BLaER1 (cell line): Measurements from ENCODE around the gene PLEKHM1.
"Not testable (repeated sequence)": the region's sequence is repeated elsewhere in the genome, so short reads cannot be mapped to it uniquely, and the experiment has no call there.

Experiments
- H3K27ac ChIP-seq: shearing (Covaris generic); formaldehyde crosslinking; 2 replicates; pipeline ENCODE4 v1.8.1; 2022
- H3K27me3 ChIP-seq: shearing (Covaris generic); formaldehyde crosslinking; 2 replicates; pipeline ENCODE4 v1.8.1; 2022
- H3K36me3 ChIP-seq: shearing (Covaris generic); formaldehyde crosslinking; 2 replicates; pipeline ENCODE4 v1.8.1; 2022
- H3K4me1 ChIP-seq: shearing (Covaris generic); formaldehyde crosslinking; 2 replicates; pipeline ENCODE4 v1.8.1; 2022
- H3K4me2 ChIP-seq: shearing (Covaris generic); formaldehyde crosslinking; 2 replicates; pipeline ENCODE4 v1.8.1; 2022
- H3K4me3 ChIP-seq: shearing (Covaris generic); formaldehyde crosslinking; 2 replicates; pipeline ENCODE4 v1.8.1; 2022
- H3K9ac ChIP-seq: shearing (Covaris generic); formaldehyde crosslinking; 2 replicates; pipeline ENCODE4 v1.8.1; 2022
- H3K9me3 ChIP-seq: shearing (Covaris generic); formaldehyde crosslinking; 2 replicates; pipeline ENCODE4 v1.8.1; 2022
- H4K20me1 ChIP-seq: shearing (Covaris generic); formaldehyde crosslinking; 2 replicates; pipeline ENCODE4 v1.8.1; 2022

The PLEKHM1 gene

DNA sequence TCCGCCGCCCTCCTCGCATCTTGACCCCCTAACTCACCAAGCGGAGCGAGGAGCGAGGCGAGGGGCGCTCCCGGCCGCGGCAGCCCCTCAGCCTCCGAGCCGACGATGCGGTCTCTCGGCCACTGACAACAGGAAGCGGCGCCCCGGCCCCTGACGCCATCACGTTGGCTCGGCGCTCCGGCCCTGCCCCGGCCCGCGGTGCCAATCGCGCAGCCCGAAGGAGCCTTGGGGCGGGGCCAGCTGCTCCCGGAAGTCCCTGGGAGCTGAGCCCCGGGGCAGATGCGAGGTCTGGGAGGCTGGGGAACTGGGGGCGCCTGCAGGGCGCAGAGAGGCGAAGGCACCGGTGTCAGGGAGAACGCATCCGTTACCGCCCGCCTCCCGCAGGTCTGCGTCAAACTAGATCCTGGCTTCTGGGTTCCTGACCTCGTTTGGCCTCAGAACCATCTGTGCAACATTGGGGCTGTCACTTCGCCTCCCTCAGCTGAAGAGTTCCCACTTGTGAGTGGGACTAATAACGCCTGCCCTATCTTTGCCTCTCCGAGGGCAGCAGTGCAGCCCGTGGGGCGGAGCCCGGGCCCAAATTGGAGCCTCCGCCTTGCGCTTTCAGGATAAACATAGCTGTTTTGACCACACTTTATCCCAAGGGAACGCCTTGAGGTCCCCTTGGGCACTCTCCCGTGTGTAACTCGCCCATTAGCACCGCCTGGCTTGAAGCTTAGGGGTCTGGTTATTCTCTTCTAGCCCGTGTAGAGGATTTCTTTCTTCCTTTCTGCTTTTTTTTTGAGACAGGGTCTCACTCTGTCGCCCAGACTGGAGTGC, at the start of gene PLEKHM1:
Gene PLEKHM1, minus strand, starts transcription at position 107 of the 819 bp plus-strand sequence. CDS start 8,237 bp downstream, outside the sequence.
- not testable (repeated sequence) for H3K9me3 ChIP-seq, H3K36me3 ChIP-seq, H3K27me3 ChIP-seq, H4K20me1 ChIP-seq
- Histone ChIP-seq H3K4me3 (peak within 1 kb of the TSS; percentile 74), H3K4me2 (peak within 1 kb of the TSS; percentile 83), H3K4me1 (peaks cover 57% of the 10 kb centered on the region), H3K9ac (peak within 1 kb of the TSS; percentile 85), H3K27ac (peak within 1 kb of the TSS; percentile 90)

DNA sequence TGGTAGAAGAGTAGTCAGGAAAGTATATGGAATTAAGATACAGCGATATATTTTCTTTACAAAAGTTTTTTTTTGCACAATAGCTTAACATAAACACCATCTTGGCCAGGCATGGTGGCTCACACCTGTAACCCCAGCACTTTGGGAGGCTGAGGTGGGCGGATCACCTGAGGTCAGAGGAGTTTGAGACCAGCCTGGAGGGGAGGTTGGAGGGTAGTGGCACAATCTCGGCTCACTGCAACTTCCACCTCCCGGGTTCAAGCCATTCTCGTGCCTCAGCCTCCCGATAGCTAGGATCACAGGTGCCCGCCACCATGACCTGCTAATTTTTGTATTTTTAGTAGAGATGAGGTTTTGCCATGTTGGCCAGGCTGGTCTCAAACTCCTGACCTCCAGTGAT, 47.6 kb upstream of the PLEKHM1 start:
- H3K4me1 ChIP-seq, H4K20me1 ChIP-seq, H3K27ac ChIP-seq: not testable (repeated sequence)

DNA sequence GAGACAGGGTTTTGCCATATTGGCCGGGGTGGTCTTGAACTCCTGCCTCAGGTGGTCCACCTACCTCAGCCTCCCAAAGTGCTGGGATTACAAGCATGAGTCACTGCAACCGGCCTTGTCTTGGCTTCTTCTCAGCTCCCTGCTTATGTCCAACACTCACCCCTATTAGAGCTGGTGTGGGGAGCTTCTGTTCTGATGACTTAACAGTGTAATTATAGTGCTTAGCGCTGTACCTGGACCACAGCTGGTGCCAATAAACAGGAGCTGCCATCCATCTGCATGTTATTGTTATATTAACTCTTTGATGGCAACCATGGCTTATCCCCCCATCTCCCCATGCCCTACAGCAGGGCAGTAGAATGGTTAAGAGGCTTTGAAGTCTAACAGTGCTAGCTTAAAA, 15.6 kb upstream of the PLEKHM1 start:
- H3K9me3 ChIP-seq, H3K4me1 ChIP-seq, H4K20me1 ChIP-seq: not testable (repeated sequence)

More for the DNA sequence above, 47.6 kb upstream of the PLEKHM1 start:
- H3K4me3 ChIP-seq, H3K9ac ChIP-seq, H3K9me3 ChIP-seq, H3K36me3 ChIP-seq, H3K4me2 ChIP-seq, H3K27me3 ChIP-seq: not testable (repeated sequence)

DNA sequence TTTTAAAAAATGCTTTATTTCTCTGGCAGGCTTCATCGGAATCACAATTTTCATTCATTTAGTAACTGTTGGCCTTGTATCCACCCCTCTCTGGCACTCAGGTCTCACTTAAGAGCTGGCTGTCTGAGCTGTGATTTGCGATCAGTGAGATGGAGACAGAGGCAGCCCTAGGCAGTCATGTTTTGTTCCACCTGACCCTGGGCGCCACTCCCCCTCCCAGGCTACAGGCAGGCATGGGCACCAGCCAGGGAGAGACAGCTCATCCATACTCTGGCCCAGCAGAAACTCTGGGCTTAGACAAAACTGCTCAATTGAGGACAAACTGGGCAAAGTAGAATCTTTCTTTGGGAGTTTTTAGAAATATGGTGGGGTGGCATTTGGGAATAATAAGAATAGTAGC, 14.7 kb upstream of the PLEKHM1 start:
- H3K9me3 ChIP-seq: not testable (repeated sequence)

More for the DNA sequence above, 15.6 kb upstream of the PLEKHM1 start:
- peaks cover 18% of the 10 kb centered on the region for H3K36me3 ChIP-seq
- H3K27me3 ChIP-seq, H3K4me3 ChIP-seq, H3K9ac ChIP-seq, H3K4me2 ChIP-seq, H3K27ac ChIP-seq: not testable (repeated sequence)

DNA sequence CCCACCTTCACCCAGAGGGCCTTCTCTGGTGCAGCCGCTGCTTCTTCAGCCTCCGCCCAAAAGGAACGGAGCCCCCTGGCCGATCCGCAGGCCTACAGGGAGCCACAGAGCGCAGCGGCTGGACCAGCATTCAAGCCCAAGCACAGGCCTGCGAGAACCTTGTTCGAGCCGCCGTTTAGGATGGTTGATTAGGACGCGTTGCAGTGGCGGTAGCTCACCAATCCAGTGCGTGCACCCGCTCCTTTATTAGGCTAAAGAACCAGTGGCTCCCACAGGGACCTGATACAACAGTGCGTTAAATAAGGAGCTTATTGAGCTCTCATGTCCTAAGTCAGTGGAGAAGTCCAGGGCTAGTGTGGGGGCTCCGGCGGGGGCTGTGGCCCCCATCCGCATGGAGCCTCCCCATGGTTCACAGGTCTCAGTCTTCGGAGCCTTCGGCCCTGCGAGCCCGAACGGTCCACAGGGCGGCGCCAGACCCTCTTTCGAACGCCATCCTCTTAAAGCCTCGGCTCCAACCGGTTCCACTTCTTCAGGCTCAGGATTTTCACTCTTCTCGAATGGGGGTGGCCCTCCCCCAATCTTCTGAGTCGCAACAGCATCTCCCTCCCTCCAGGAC, 10.7 kb upstream of the PLEKHM1 start:
- not testable (repeated sequence) for H3K27me3 ChIP-seq, H3K9ac ChIP-seq, H3K27ac ChIP-seq, H3K9me3 ChIP-seq, H3K4me2 ChIP-seq, H4K20me1 ChIP-seq, H3K36me3 ChIP-seq, H3K4me3 ChIP-seq, H3K4me1 ChIP-seq

More for the DNA sequence above, 14.7 kb upstream of the PLEKHM1 start:
- H3K4me1 ChIP-seq, H3K4me2 ChIP-seq, H3K27me3 ChIP-seq, H3K27ac ChIP-seq, H3K9ac ChIP-seq, H4K20me1 ChIP-seq, H3K4me3 ChIP-seq: not testable (repeated sequence)
- H3K36me3 ChIP-seq: peaks cover 18% of the 10 kb centered on the region

DNA sequence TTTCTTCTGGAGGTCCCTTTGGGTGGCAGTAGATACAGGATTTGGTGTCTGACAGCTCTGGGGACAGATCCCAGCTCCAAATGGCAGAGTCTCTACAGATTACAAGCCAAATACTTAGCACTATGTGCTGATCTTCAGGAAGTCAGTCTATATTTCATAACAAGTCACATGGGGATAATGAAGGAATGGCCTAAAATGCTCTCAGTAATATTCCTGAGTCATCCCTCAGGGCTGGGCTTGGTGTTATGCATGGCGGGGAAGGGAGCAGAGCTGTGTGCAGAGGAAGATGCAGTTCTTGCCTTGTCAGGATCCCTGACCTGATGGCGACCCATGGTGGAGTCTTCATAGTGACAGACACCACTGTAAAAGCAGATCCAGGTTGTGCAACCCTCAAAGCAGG, 10.0 kb upstream of the PLEKHM1 start:
- H3K4me1 ChIP-seq, H3K9ac ChIP-seq, H4K20me1 ChIP-seq, H3K9me3 ChIP-seq, H3K27me3 ChIP-seq, H3K27ac ChIP-seq, H3K36me3 ChIP-seq, H3K4me3 ChIP-seq: not testable (repeated sequence)
- peak overlapping the region; percentile 26; the same call in 1 of the 2 replicates for H3K4me2 ChIP-seq

DNA sequence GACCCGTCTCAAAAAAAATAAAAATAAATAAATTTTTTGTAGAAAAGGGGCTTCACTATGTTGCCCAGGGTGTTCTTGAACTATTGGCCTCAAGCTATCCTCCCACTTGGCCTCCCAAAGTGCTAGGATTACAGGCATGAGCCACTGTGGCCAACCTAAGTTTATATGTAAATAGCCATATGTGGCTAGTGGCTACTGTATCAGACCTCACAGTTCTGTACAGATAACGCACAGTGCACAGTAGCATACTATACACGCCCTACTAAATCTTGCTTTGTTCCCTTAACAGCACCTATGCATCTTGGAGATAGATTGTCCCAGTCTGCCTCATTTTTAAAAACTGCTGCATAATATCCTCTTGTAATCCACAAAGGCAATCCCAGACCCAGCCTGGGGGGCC, 8.7 kb upstream of the PLEKHM1 start:
- H3K4me3 ChIP-seq, H3K4me1 ChIP-seq, H4K20me1 ChIP-seq, H3K36me3 ChIP-seq, H3K9ac ChIP-seq, H3K27ac ChIP-seq, H3K4me2 ChIP-seq, H3K27me3 ChIP-seq, H3K9me3 ChIP-seq: not testable (repeated sequence)

DNA sequence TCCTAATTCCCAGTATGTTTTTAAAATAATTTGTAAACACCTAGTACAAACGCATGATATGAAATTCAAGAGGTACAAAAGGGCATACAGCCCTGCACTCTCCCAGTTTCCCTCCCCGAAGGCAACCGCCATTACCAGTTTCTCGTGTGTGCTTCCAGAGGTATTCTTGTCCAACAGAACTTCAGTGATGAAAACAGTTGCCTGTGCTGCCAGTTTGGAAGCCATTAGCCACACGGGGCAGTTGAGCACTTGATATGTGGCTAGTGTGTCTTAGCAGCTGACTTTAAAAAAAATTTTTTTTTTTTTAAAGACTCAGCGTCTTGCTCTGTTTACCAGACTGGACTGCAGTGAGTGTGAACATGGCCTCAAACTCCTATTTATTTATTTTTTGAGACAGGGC, 7.9 kb upstream of the PLEKHM1 start:
- H3K4me3 ChIP-seq, H3K27ac ChIP-seq, H3K27me3 ChIP-seq, H4K20me1 ChIP-seq, H3K9me3 ChIP-seq, H3K4me2 ChIP-seq, H3K9ac ChIP-seq, H3K36me3 ChIP-seq: not testable (repeated sequence)
- peaks cover 16% of the 10 kb centered on the region for H3K4me1 ChIP-seq

DNA sequence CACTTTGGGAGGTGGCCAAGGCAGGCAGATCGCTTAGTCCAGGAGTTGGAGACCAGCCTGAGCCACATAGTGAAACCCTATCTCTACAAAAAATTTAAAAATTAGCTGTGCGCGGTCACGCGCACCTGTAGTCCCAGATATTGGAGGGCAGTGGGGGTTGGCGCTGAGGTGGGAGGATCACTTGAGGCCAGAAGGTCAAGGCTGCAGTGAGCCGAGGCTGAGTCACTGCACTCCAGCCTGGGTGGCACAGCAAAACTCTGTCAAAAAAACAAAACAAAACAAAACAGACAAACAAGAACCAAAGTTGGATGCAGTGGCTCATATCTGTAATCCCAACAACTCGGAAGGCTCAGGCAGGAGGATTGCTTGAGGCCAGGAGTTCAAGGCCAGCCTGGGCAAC, 6.9 kb upstream of the PLEKHM1 start:
- not testable (repeated sequence) for H3K36me3 ChIP-seq, H3K27me3 ChIP-seq, H3K9ac ChIP-seq, H4K20me1 ChIP-seq, H3K27ac ChIP-seq, H3K4me3 ChIP-seq, H3K9me3 ChIP-seq, H3K4me2 ChIP-seq
- peaks cover 25% of the 10 kb centered on the region for H3K4me1 ChIP-seq

DNA sequence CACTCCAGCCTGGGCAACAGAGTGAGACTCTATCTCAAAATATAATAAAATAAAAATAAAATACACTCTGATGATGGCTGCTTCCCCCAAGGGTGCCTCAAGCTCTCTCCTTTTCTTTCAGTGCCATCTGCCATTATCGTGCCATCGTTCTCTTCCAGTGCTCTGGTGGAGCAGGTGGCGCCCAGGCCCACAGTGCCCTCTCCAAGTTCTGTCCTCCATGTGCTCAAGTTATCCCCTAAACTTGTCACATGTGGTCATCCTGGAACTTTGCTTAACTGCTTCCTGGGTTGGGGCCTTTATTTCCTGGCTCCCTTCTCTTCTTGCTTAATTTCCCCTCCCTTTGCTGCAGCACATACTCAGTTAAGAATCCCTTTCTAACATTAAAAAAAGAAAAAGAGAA, 6.0 kb upstream of the PLEKHM1 start:
- H3K4me2 ChIP-seq, H3K27me3 ChIP-seq, H4K20me1 ChIP-seq, H3K4me3 ChIP-seq, H3K9ac ChIP-seq, H3K27ac ChIP-seq, H3K36me3 ChIP-seq, H3K9me3 ChIP-seq: not testable (repeated sequence)
- H3K4me1 ChIP-seq: peaks cover 33% of the 10 kb centered on the region

DNA sequence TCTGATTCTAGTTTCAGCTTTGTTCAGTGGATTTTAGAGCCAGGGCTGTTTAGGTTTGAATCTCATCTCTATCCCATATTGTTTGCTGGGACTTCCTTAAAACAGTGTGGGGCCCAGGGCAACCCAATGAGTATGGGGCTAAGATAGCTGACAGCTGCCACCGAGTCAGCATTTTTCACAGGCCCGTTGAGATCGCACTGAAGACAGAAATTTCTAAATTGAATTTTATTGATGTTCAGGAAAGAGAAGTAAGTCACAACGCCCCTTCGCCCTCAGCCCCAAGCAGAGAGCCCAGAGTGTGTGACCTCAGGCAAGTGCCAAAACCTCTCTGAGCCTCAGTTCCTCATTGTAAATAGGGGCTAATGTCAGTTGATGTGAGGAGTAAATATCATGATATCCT, 4.0 kb upstream of the PLEKHM1 start:
- not testable (repeated sequence) for H3K4me3 ChIP-seq, H3K9ac ChIP-seq, H3K4me2 ChIP-seq, H3K9me3 ChIP-seq, H4K20me1 ChIP-seq, H3K27me3 ChIP-seq, H3K27ac ChIP-seq, H3K36me3 ChIP-seq
- H3K4me1 ChIP-seq: peaks cover 32% of the 10 kb centered on the region

DNA sequence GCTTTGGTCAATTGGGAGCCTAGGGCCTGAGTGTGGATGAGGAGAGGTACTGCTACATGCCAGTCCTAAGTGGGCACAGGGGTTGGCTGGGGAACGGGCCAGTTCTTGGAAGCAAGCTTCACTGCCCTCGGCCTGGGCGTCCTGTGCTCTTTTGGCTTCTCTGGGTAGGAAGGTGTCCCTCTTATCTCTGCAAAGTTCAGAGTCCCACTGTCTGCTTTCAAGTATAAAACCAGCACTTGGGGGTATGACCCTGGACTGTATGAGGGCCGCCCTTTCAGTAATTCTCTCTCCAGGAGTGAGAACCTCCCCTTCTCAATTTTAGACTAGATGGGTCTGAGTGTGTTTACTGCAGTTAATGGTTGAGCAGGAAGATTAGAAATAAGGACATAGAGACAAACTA, 1.6 kb upstream of the PLEKHM1 start:
- H3K9ac ChIP-seq, H4K20me1 ChIP-seq, H3K4me3 ChIP-seq, H3K36me3 ChIP-seq, H3K27me3 ChIP-seq, H3K27ac ChIP-seq, H3K9me3 ChIP-seq, H3K4me2 ChIP-seq: not testable (repeated sequence)
- H3K4me1 ChIP-seq: peaks cover 54% of the 10 kb centered on the region

DNA sequence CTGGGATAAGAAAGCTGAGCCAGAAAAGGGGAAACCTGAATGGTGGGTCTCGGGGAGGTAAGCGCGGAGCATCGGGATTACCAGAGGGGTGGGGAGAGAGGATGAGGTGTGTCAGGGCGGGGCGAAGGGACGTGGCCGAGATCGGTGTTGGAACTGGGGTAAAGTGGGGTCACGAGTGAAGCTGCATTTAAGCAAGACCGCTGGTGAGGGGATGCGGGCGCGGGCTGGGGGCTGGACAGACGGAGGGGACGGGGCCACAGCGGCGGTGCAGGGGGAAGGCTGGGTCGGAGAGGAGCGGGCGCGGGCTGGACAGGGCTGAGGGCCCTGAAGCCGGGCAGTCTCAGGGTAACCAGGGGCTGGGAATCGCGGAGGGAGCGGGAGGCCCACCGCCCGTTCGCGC, 323 bp downstream of the PLEKHM1 start:
- H3K9ac ChIP-seq: peak overlapping the region; percentile 85
- H3K4me1 ChIP-seq: peaks cover 61% of the 10 kb centered on the region
- peak overlapping the region; percentile 90 for H3K27ac ChIP-seq
- H3K36me3 ChIP-seq, H4K20me1 ChIP-seq, H3K27me3 ChIP-seq, H3K9me3 ChIP-seq: not testable (repeated sequence)
- peak overlapping the region; percentile 74 for H3K4me3 ChIP-seq
- peak overlapping the region; percentile 83 for H3K4me2 ChIP-seq

DNA sequence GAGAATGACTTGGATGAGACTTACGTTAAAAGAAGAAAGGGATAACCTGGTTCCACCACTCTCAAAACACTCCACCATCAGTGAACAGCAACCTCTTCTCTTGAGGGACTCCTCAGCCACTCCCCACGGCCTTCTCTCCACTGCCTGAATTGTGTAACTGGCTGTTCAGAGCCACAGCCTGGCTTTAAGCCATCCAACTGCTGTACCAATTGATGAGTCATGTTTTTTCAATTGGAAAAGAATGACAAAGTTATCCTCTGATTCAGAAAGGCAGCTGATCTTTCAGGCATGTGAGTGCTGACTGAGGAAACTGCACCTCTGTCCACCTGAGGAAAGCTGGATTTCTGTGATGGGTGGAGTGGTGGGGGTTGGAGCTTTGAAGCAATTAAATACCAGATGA, 2.8 kb downstream of the PLEKHM1 start:
- Histone ChIP-seq H3K4me1 (peaks cover 66% of the 10 kb centered on the region), H3K4me2 (peak overlapping the region; percentile 50)
- not testable (repeated sequence) for H3K4me3 ChIP-seq, H3K9me3 ChIP-seq, H3K9ac ChIP-seq, H3K36me3 ChIP-seq, H3K27me3 ChIP-seq, H4K20me1 ChIP-seq, H3K27ac ChIP-seq
